Measurements from ENCODE around the gene DRC7. TPM values are rescaled to one million over a fixed set of nuclear protein-coding genes. Genes with fewer than 3 reads are reported as not detected.

Gene DRC7
- total RNA-seq, 1 donor from 2014 or later, result 0.50 TPM

- no peak for DNase-seq (ENCODE audit: low spot score)
- ATAC-seq, result no peak
Measured at GRCh38 chr16:57759541-57760356, 65.1 kb downstream of the DRC7 start.

GRCh38 chr16:57760357-57761160 is 66.0 kb downstream of the DRC7 start:
- DNase-seq (ENCODE audit: low spot score), result no peak
- no peak for ATAC-seq

- DNase-seq (ENCODE audit: low spot score), result no peak
- no peak for ATAC-seq
Measured at GRCh38 chr16:57761301-57761700, 66.7 kb downstream of the DRC7 start.

- ATAC-seq (no peak), DNase-seq (ENCODE audit: low spot score) (no peak)
Measured at GRCh38 chr16:57761957-57762356, 67.4 kb downstream of the DRC7 start.

GRCh38 chr16:57762365-57763040 is 67.9 kb downstream of the DRC7 start:
- no peak for ATAC-seq
- no peak for DNase-seq (ENCODE audit: low spot score)

- DNase-seq (ENCODE audit: low spot score), result no peak
- ATAC-seq, result no peak
Measured at GRCh38 chr16:57763285-57764005, 68.8 kb downstream of the DRC7 start.

GRCh38 chr16:57764006-57764340 is 69.4 kb downstream of the DRC7 start:
- ATAC-seq, result no peak
- no peak for DNase-seq (ENCODE audit: low spot score)

GRCh38 chr16:57764341-57765159 is 69.9 kb downstream of the DRC7 start:
- ATAC-seq (peak; percentile 49), DNase-seq (ENCODE audit: low spot score) (no peak)

- DNase-seq (ENCODE audit: low spot score) (no peak), ATAC-seq (no peak)
Measured at GRCh38 chr16:57765160-57765728, 70.6 kb downstream of the DRC7 start.

GRCh38 chr16:57766714-57767348 is 72.2 kb downstream of the DRC7 start:
- no peak for ATAC-seq
- no peak for DNase-seq (ENCODE audit: low spot score)

- DNase-seq (ENCODE audit: low spot score) (no peak), ATAC-seq (no peak)
Measured at GRCh38 chr16:57769541-57770145, 75.0 kb downstream of the DRC7 start.

GRCh38 chr16:57770361-57770760 is 75.8 kb downstream of the DRC7 start:
- DNase-seq (ENCODE audit: low spot score) (no peak), ATAC-seq (no peak)

- no peak for DNase-seq (ENCODE audit: low spot score)
- no peak for ATAC-seq
Measured at GRCh38 chr16:57771141-57771785, 76.7 kb downstream of the DRC7 start.

- ATAC-seq (no peak), DNase-seq (ENCODE audit: low spot score) (no peak)
Measured at GRCh38 chr16:57773019-57773418, 78.4 kb downstream of the DRC7 start.

GRCh38 chr16:57773655-57774295 is 79.2 kb downstream of the DRC7 start:
- ATAC-seq (no peak), DNase-seq (ENCODE audit: low spot score) (no peak)

- DNase-seq (ENCODE audit: low spot score) (no peak), ATAC-seq (no peak)
Measured at GRCh38 chr16:57774705-57775285, 80.2 kb downstream of the DRC7 start.

GRCh38 chr16:57775661-57776469 is 81.3 kb downstream of the DRC7 start:
- peak; percentile 37 for ATAC-seq
- no peak for DNase-seq (ENCODE audit: low spot score)
